PFSK-1 (cell line): ENCODE measurements around the gene PBX2.

ENCODE experiments used
- POLR2AphosphoS5 ChIP-seq: IDR thresholded peaks from 2 replicates; pipeline ENCODE4 v1.6.1; 2012; ENCODE audit warnings: low read depth, mild to moderate bottlenecking, control low read depth, low read length, moderate library complexity
- SIN3A ChIP-seq: IDR thresholded peaks from 2 replicates; pipeline ENCODE4 v1.6.1; 2012; ENCODE audit warnings: mild to moderate bottlenecking, low read length, moderate library complexity, borderline replicate concordance; ENCODE audit not compliant: insufficient read depth
- TAF1 ChIP-seq: IDR thresholded peaks from 2 replicates; pipeline ENCODE4 v1.6.1; 2012; ENCODE audit warnings: low read length, control low read depth, borderline replicate concordance; ENCODE audit not compliant: insufficient read depth

DNA sequence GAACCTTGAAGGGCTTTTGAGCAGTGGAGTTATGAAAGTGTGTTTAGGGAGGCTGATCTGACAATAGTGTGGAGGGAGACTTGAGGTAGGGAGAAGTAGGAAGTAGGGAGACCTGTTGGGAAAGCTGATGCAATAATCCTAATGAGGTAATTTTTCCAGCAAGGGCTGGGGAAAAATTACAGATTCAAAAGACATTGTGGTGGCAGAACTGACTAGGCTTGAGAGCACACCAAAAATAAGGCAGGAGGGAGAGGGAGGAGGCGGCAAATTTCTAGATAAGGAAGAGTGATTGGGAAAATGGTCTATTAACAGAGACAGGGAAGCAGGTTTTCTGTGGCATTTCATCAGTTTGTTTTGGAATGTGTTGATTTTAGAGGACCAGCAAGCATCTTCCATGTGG is 43.7 kb downstream of the PBX2 start:
- TF ChIP-seq TAF1 (no peak), POLR2AphosphoS5 (no peak), SIN3A (no peak)
